ENCODE measurements around the gene GLT8D2.

GLT8D2 gene

GRCh38 chr12:104073699-104074098 lies 23.7 kb upstream of the GLT8D2 start:
- Histone ChIP-seq H3K27ac (ENCODE audit: low read depth, low read length) (no peak overlapping the region), H3K4me3 (ENCODE audit: low read length) (no peak overlapping the region), H3K36me3 (ENCODE audit: control insufficient read depth, low read length) (no peaks in the 10 kb centered on the region), H3K4me1 (ENCODE audit: control insufficient read depth, low read length) (no peaks in the 10 kb centered on the region), H3K27me3 (ENCODE audit: control insufficient read depth, low read length) (no peaks in the 10 kb centered on the region), H3F3A (ENCODE audit: control insufficient read depth, insufficient read depth) (no peaks in the 10 kb centered on the region), H3K4me2 (ENCODE audit: low read length) (no peak overlapping the region), H3K9me2 (replicated peaks; ENCODE audit: control insufficient read depth, low read length) (no peaks in the 10 kb centered on the region), H3K79me2 (ENCODE audit: control insufficient read depth, low read length) (no peaks in the 10 kb centered on the region), H3K9me3 (ENCODE audit: control insufficient read depth, insufficient read depth, low read length) (no peaks in the 10 kb centered on the region), H4K20me1 (ENCODE audit: control insufficient read depth, insufficient read depth, low read depth, low read length) (no peaks in the 10 kb centered on the region)
- TF ChIP-seq CTCF (IDR thresholded peaks at IDR 0.05; ENCODE audit: low read depth, low read length, poor library complexity, severe bottlenecking) (no peak), EZH2phosphoT487 (IDR thresholded peaks at IDR 0.05; ENCODE audit: borderline replicate concordance, low read length) (no peak)

- Histone ChIP-seq H4K20me1 (ENCODE audit: control insufficient read depth, insufficient read depth, low read depth, low read length) (no peaks in the 10 kb centered on the region), H3K4me2 (ENCODE audit: low read length) (no peak overlapping the region), H3K27me3 (ENCODE audit: control insufficient read depth, low read length) (no peaks in the 10 kb centered on the region), H3K79me2 (ENCODE audit: control insufficient read depth, low read length) (no peaks in the 10 kb centered on the region), H3K36me3 (ENCODE audit: control insufficient read depth, low read length) (peaks cover 2% of the 10 kb centered on the region; the same call in 1 of the 2 replicates), H3F3A (ENCODE audit: control insufficient read depth, insufficient read depth) (no peaks in the 10 kb centered on the region), H3K27ac (ENCODE audit: low read depth, low read length) (no peak overlapping the region), H3K4me1 (ENCODE audit: control insufficient read depth, low read length) (no peaks in the 10 kb centered on the region), H3K4me3 (ENCODE audit: low read length) (no peak overlapping the region), H3K9me3 (ENCODE audit: control insufficient read depth, insufficient read depth, low read length) (no peaks in the 10 kb centered on the region), H3K9me2 (replicated peaks; ENCODE audit: control insufficient read depth, low read length) (no peaks in the 10 kb centered on the region)
- TF ChIP-seq CTCF (IDR thresholded peaks at IDR 0.05; ENCODE audit: low read depth, low read length, poor library complexity, severe bottlenecking) (no peak), EZH2phosphoT487 (IDR thresholded peaks at IDR 0.05; ENCODE audit: borderline replicate concordance, low read length) (no peak)
These were observed 22.1 kb upstream of the GLT8D2 start for GRCh38 chr12:104072099-104072498.

- Histone ChIP-seq H3K79me2 (ENCODE audit: control insufficient read depth, low read length) (peaks cover 14% of the 10 kb centered on the region), H3K4me1 (ENCODE audit: control insufficient read depth, low read length) (peaks cover 18% of the 10 kb centered on the region), H3F3A (ENCODE audit: control insufficient read depth, insufficient read depth) (no peaks in the 10 kb centered on the region), H3K27ac (ENCODE audit: low read depth, low read length) (no peak overlapping the region), H3K9me2 (replicated peaks; ENCODE audit: control insufficient read depth, low read length) (no peaks in the 10 kb centered on the region), H3K4me3 (ENCODE audit: low read length) (peak overlapping the region; percentile 90), H3K4me2 (ENCODE audit: low read length) (peak overlapping the region; percentile 92), H3K9me3 (ENCODE audit: control insufficient read depth, insufficient read depth, low read length) (no peaks in the 10 kb centered on the region), H3K27me3 (ENCODE audit: control insufficient read depth, low read length) (peaks cover 16% of the 10 kb centered on the region), H3K36me3 (ENCODE audit: control insufficient read depth, low read length) (peaks cover 3% of the 10 kb centered on the region), H4K20me1 (ENCODE audit: control insufficient read depth, insufficient read depth, low read depth, low read length) (no peaks in the 10 kb centered on the region)
- no peak for TF ChIP-seq EZH2phosphoT487 (IDR thresholded peaks at IDR 0.05; ENCODE audit: borderline replicate concordance, low read length)
- TF ChIP-seq CTCF (IDR thresholded peaks at IDR 0.05; ENCODE audit: low read depth, low read length, poor library complexity, severe bottlenecking), result no peak
These were observed 14.9 kb upstream of the GLT8D2 start for GRCh38 chr12:104064842-104065427.

Data from DOHH2 (cell line).